Mucosa of gallbladder (tissue), 1 donor: Measurements from ENCODE around the gene IRX5. TPM values are rescaled to one million over a fixed set of nuclear protein-coding genes. Genes with fewer than 3 reads are reported as not detected.

Experiments
- DNase-seq: peaks from one replicate; pipeline ENCODE4 v3.0.0-alpha.2; 2020; ENCODE audit warnings: low spot score
- total RNA-seq: library from RNA; stranded (reverse); gene quantifications from one replicate; pipeline ENCODE4 v1.2.1, GENCODE V29; 2021
- donor health status: DM: no; HTN: no; CAD: no.

Gene IRX5
- 0.12 TPM for total RNA-seq

DNA sequence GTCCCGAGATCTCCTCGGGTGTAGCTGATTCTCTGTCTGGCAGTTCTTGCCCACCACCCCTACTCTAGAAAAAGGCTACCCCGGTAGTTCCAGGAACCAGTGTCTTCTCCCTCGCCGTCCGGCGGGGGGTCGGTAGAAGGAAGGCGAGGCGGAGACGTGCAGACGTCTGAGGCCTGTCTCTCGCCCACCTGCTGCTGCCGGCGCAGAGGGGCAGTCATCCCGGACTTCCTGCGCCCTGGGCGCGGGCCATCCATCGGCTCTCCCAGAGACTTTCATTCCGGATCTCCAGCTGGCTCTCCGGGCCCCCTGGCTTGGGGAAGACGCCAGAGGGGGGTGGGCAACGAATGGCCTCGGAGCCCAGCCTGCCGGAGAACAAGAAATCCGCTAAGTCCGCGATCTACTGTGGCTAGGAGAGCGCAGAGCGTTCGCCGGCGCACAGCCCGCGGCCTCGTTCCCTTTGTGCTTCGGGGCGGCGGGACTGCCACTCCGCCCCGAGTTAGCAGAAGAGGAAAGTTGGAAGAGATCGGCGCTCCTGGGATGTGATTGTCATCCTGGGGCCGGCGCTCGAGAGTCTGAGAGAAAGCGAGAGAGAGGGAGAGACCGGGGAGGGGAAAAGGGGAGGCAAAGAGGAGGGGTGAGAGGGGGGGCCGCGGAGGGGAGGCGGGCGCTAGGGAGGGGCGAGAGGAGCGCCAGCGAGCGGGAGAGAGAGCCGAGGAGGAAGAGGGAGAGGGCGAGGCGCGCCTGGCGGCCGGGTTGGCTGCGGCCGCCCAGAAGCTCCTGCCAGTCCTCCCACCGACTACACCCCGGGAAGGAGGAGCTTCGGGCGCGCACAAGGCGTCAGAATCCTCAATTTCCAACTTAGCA, at the start of gene IRX5:
IRX5 (plus strand) TSS at position 861 of the 864 bp plus-strand sequence. CDS start 334 bp downstream, outside the sequence.
- DNase-seq = peak; percentile 84

DNA sequence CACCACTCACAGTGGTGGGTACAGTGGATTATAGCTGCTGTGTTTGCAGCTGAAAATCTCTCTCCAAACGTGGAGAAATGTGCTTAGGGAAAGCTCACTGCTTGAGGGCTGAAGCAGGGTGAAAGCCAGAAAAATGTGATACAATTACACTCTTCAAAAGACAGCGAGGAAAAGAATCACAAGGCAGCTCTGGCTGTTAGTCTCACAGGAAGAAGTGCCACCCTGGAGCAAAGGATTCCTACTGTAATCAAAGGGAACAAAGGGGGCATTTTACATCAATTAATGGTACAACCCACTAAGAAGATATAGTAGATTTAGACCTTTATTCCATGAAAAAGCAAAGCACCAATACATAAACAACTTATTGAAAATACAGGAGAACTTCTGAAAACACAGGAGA, 48.1 kb upstream of the IRX5 start:
- DNase-seq = no peak

DNA sequence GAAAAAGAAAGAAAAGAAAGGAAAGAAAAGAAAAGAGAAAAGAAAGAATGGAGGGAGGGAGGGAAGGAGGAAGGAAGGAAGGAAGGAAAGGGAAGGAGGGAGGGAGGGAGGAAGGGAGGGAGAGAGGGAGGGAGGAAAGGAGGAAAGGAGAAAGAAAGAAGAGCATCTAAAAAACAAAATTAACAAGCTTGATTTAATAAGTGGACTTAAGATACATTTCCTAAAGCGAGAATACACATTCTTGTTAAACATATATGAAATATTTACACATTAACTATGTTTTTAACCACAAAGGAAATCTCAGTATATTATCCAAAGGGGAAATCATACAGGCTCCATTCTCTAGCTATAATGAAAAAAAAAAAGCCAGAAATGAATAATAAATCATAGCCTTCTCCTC, 47.3 kb upstream of the IRX5 start:
- DNase-seq = no peak

DNA sequence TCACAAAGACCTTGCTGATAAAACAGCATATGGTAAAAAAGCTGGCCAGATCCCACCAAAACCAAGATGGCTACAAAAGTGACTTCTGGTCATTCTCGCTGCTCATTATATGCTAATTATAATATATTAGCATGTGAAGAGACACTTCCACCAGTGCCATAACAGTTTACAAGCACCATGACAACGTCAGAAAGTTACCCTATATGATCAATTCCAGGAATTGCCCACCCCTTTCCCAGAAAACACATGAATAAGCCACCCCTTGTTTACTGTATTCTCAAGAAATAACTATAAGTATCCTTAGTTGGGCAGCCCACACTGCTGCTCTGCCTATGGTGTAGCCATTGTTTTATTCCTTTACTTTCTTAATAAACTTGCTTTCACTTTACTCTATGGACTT, 44.6 kb upstream of the IRX5 start:
- no peak for DNase-seq

GRCh38 chr16:54890381-54890780, 40.3 kb upstream of the IRX5 start:
- DNase-seq = no peak

DNA sequence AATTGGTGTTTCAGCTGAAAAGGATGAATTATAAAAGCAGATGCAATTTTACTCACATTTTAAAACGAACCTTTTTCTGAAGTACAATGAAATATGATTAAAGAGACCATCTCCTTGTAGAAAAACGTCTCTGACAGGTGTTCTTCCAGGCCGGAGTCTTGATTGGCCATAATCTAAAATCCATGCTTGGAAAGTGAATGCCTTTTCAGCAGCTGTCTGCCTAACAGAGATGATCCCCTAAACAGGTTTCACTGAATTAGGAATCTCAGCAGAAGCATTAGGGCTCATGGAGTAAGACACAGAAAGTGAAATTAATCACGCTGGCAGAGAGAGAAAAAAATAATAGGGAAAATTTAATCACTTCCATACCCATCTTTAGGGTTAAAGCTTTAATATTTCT, 39.3 kb upstream of the IRX5 start:
- no peak for DNase-seq

GRCh38 chr16:54892981-54893380, 37.7 kb upstream of the IRX5 start:
- no peak for DNase-seq

GRCh38 chr16:54897930-54898329, 32.7 kb upstream of the IRX5 start:
- DNase-seq = no peak

DNA sequence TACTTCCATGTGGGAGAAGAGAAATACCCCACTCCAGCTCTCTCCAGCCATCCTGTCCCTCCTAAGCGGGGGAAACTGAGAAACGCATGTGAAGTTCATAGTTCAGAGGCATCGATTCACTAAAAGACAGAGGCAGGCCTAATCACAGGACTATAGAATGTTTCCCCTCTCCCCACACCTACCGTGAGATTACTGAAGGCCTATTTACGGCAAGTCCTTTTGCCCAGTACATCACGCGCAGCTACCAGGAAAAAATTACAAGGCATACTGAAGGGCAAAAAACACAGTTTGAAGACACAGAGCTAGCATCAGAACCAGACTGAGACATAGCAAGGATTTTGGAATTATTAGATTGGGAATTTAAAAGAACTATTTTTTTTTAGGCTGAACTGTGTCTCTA, 29.1 kb upstream of the IRX5 start:
- no peak for DNase-seq

DNA sequence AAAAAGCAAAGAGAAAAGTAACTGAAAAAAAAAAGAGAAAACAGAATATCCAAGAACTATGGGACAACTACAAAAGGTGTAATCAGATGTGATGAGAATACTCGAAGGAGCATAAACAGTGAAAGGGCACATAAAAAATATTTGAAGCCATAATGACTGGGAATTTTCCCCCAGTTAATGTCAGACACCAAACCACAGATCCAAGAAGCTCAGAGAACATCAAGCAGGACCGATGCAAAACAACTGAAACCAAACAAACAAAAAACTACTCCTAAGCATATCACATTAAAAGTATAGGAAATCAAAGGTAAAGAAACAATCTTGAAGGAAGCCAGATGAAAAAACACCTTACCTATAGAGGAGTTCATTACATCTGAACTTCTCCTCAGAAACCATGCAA, 27.6 kb upstream of the IRX5 start:
- DNase-seq = no peak

DNA sequence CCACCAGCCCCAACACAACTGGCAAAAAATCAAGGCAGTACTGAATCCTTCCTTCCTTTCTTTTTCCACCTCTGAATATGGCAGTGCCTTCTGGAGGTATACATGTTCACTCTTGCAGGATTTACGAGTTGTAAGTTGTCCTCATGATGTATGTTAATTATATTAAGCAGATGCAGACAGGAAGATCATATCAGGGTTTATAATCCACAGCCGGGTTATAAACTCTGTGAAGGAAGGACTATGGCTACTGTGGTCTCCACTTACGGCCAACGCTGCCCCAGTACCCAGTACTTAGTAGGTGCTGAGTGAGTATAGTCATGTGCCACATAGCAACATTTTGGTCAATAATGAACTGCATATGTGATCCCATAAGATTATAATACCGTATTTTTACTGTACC, 19.6 kb upstream of the IRX5 start:
- no peak for DNase-seq

GRCh38 chr16:54912720-54913119, 17.9 kb upstream of the IRX5 start:
- DNase-seq = no peak

DNA sequence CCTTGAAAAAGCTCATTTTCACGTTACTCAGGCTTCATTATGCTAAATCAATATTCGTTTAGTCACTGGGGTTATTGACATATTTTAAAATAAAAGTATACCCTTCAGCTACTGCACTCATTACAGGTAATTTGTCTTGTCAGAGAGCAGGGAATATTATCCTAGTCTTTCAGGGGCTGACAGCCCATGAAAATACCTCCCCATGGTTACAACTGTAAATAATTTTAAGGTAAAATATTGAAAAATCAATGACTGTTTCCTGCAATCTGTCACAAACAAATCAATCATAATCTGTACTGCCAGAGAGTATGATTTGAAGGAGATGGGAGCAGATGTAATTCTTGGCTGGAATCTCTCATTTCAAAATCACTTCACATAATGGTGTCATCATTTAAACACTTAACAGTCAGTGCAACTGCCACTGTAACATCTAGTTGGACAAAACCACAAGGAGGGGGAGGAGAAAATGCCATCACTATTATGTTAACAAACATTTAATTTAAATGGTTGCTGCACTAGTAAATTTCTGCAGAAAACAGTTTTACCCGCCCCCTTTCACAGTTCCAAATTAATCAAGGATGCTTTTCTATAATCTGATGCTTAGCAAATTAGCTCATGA, 9.3 kb upstream of the IRX5 start:
- no peak for DNase-seq

DNA sequence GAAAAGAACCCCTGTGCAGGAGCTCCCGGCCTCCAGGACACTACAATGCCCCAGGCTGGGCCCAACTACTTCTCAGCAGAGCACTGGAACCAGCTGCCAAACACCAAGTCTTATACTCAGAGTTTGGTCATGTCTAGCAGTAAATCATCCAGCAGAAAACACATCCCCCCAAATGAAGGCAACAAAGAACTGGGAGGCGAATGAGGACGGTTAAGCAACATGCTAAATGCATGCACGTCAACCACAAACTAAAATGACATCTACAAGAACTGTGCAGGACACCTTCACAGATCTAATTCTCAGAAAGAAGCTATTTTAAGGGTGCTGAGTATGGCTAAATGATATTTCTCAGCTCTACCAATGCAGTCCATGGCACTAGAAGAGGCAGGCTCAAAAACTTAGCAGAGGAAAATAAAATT, 7.6 kb upstream of the IRX5 start:
- DNase-seq = no peak

GRCh38 chr16:54923988-54924387, 6.7 kb upstream of the IRX5 start:
- DNase-seq = no peak

GRCh38 chr16:54926166-54926838, 4.4 kb upstream of the IRX5 start:
- DNase-seq = no peak

- no peak for DNase-seq
Observed at GRCh38 chr16:54927125-54928015, 3.3 kb upstream of the IRX5 start.

DNA sequence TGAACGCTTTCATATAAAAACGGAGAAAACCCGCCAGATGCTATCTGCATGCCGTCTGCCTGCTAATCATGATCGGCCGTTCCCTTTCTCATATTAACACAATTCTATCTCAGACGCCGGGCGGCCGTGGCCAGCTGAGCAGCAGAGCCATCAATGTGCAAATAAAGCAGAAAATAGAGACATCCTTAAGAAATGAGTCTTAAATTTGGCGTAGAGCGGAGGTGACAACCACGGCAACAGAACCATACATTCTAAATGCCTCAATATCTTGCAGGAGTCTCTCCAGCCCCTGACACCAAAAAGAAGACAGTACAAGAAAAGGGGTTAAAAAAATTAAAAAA, 2.7 kb upstream of the IRX5 start:
- no peak for DNase-seq

GRCh38 chr16:54928411-54929089, 2.1 kb upstream of the IRX5 start:
- no peak for DNase-seq

- DNase-seq = peak; percentile 99
Observed at GRCh38 chr16:54929090-54930004, 1.3 kb upstream of the IRX5 start.

GRCh38 chr16:54930869-54931119, 129 bp downstream of the IRX5 start:
- DNase-seq = no peak
